Stomach smooth muscle (tissue), 2 donors: ENCODE data around the gene HAAO.

Source experiments
- H3K27ac ChIP-seq: one replicate; pipeline ENCODE4 v1.7.0; 2013; ENCODE audit warnings: mild to moderate bottlenecking, low read length, inconsistent platforms
- H3K27me3 ChIP-seq, 2 donors: one replicate each; pipeline ENCODE4 v1.7.0; 2013; ENCODE audit warnings: low read length in 2 of 2; ENCODE audit not compliant: insufficient read depth in 2 of 2, control insufficient read depth in 1 of 2
- H3K36me3 ChIP-seq, 2 donors: one replicate each; pipeline ENCODE4 v1.7.0; 2013; ENCODE audit warnings: low read length in 2 of 2; ENCODE audit not compliant: control insufficient read depth in 2 of 2, insufficient read depth in 2 of 2
- H3K4me1 ChIP-seq: one replicate; pipeline ENCODE4 v1.7.0; 2013; ENCODE audit warnings: low read length; ENCODE audit not compliant: control insufficient read depth, insufficient read depth
- H3K4me3 ChIP-seq, 2 donors: one replicate each; pipeline ENCODE4 v1.7.0; 2013; ENCODE audit warnings: low read length in 2 of 2
- H3K9ac ChIP-seq, 2 donors: one replicate each; pipeline ENCODE4 v1.7.0; 2013; ENCODE audit warnings: low read length in 2 of 2, mild to moderate bottlenecking in 1 of 2
- H3K9me3 ChIP-seq, 2 donors: one replicate each; pipeline ENCODE4 v1.7.0; 2013; ENCODE audit warnings: low read length in 2 of 2; ENCODE audit not compliant: control insufficient read depth in 2 of 2
- donor health status: healthy.
- donor health status: Pancreatic carcinoma.

The HAAO gene

DNA sequence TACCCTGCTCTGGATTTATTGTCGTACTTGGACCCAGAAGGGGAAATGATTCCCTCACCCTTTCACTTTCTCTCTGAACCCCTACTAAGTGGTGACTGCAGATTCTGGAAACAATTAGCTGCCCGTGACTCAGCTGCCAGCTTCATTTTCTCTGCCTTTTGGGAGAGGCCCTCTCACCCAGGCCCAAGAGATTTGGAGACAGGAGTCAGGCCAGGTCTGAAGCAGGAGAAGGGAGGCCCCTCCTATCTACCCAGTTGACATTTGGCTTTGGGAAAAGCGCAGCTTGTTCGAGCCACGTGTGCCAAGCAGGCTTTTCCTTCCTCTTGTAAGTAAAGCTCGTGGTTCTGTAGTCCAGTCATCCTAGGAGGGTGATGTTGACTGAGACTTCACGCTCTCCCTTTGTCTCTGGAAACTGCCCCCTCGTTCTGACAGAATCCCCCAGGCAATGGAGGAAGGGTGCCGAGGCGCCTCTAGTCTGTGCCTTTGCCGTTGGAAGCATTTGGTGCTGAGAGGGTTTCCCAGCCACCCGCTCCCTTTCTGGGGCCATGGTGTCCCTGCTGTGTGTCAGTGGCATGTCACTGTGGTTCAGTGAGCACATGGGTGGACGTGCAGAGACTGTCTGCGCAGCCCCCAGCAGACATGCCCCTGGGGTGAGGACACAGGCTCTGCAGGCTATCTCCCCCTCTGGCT lies 37.0 kb downstream of the HAAO start:
- no peaks in the 10 kb centered on the region for H3K9me3 ChIP-seq
- H3K27me3 ChIP-seq, result no peaks in the 10 kb centered on the region
- H3K4me1 ChIP-seq, result peaks cover 8% of the 10 kb centered on the region
- H3K27ac ChIP-seq, result no peak overlapping the region
- no peak overlapping the region for H3K4me3 ChIP-seq
- H3K36me3 ChIP-seq, result peaks cover 6 to 14% of the 10 kb centered on the region in 2 donors
- no peak overlapping the region for H3K9ac ChIP-seq

DNA sequence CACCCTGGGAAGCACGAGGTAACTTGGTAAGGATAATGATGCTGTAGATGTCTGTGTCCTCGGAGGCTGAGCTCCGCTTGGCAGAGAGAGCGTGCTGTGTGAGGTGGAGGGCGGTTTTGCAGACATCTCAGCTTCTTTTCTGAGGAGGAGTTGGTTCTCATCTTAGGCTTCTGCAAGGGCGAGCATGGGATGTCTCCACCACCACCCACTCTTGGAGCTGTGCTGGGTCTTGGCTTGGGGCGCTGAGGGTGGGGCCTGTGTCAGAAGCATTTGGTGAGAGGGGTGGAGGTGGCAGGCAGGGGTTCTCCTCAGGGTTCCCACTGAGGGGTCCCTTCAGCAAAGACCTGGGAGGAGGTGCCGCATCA lies 37.6 kb downstream of the HAAO start:
- Histone ChIP-seq H3K36me3 (peaks cover 6 to 12% of the 10 kb centered on the region in 2 donors), H3K27ac (no peak overlapping the region), H3K9ac (no peak overlapping the region), H3K4me1 (peaks cover 8% of the 10 kb centered on the region), H3K9me3 (no peaks in the 10 kb centered on the region), H3K4me3 (no peak overlapping the region), H3K27me3 (no peaks in the 10 kb centered on the region)

DNA sequence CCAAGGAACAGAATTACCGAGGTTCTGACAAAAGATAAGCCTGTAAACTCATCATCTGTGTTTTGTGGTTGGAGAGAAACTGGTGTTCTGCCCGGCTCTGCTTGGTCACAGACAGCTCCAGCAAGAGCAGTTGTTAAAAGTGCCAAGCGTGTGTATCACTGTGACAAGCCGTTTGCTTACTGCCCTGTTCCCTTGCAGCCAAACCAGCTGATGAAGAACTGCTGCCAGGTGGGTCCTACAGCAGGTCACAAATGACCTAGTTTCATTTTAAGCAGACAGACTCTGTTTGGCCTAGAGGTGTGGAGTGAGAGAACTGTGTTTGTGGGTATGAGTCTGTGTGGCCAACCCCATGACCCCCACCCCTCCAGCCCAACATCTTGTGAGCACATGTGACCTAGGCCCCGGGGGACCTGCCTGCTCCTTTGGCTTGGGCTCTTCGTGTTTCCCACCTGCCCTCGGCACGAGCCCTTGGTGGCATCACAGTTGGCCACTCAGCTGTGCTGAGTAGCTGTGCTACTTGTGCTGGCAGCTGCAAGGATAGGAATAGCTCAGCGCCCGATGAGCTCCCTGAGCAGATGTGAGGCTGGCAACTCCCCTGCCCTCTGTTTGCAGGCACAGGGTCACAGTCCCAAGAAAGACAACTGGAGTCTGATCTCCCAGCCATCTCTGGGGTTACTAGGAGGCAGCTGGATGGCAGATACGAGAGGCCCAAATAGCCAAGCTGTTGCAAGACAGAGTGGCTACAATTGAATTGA lies 38.2 kb downstream of the HAAO start:
- Histone ChIP-seq H3K4me1 (peaks cover 8% of the 10 kb centered on the region), H3K27me3 (no peaks in the 10 kb centered on the region), H3K9ac (no peak overlapping the region), H3K4me3 (no peak overlapping the region), H3K36me3 (peaks cover 6 to 11% of the 10 kb centered on the region in 2 donors), H3K27ac (no peak overlapping the region), H3K9me3 (no peaks in the 10 kb centered on the region)

DNA sequence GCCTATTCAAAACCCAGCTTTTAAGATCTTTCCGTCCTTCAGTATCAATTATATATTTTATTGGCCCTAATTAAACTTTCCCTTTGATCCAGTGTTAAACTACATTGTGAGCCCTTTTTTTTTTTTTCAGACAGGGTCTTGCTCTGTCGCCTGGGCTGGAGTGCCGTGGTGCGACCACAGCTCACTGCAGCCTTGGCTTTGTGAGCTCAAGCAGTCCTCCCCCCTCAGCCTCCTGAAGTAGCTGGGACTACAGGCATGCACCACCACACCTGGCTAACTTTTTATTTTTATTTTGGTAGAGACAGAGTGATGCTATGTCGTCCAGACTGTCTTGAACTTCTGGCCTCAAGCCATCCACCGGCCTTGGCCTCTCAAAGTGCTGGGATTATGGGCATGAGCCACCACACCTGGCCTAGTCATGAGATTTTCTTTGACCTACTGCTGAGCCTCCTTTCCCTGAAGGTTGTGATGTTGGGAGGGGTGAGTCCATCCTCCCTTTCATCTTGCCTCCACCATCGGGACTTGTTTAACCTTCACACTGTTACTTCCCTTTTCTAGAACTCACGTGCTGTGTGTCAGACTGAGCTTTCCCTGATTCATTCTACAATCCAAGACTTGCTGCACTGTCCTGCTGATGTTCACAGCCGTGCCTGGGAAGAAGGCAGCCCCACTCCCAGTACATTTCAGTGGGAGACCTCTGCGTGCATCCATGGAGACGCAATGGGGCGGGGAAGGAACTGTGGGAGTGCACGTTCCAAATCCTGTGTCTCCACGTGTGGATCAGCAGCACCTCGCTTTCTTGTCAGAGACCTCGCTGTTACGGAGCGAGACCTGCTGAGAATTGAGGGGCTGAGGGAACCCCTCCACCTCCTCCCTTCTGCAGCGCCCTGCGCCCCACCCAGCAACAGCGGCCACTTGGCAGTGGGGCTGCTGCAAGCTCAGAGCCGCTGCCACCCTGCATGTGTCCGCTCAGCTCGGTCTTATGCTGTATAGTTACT lies 39.3 kb downstream of the HAAO start:
- H3K36me3 ChIP-seq, result peaks cover 6 to 11% of the 10 kb centered on the region in 2 donors
- H3K9me3 ChIP-seq, result no peaks in the 10 kb centered on the region
- no peaks in the 10 kb centered on the region for H3K27me3 ChIP-seq
- no peak overlapping the region for H3K9ac ChIP-seq
- no peak overlapping the region for H3K4me3 ChIP-seq
- peaks cover 8% of the 10 kb centered on the region for H3K4me1 ChIP-seq
- H3K27ac ChIP-seq, result no peak overlapping the region

DNA sequence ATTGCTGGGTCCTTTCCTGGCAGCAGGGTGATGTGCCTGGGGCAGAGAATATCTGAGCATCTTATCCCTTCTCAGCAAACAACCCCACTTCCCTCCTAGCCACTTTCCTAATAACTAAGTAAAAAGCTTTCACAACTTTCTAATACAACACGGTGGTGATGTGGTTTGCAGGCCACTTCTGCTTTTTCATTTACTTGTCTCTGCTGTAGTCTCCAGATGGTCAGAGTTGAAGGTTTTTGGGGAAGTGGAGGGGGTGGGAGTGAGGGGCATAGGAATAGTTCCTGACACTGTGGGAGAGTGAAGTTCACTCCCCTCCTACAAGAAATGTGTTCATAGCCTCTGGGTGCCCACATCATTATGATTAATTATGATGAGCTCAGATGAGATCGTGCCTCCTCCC lies 40.1 kb downstream of the HAAO start:
- no peaks in the 10 kb centered on the region for H3K27me3 ChIP-seq
- peaks cover 7 to 11% of the 10 kb centered on the region in 2 donors for H3K36me3 ChIP-seq
- peaks cover 8% of the 10 kb centered on the region for H3K4me1 ChIP-seq
- no peaks in the 10 kb centered on the region for H3K9me3 ChIP-seq
- no peak overlapping the region for H3K27ac ChIP-seq
- H3K9ac ChIP-seq, result no peak overlapping the region
- no peak overlapping the region for H3K4me3 ChIP-seq

DNA sequence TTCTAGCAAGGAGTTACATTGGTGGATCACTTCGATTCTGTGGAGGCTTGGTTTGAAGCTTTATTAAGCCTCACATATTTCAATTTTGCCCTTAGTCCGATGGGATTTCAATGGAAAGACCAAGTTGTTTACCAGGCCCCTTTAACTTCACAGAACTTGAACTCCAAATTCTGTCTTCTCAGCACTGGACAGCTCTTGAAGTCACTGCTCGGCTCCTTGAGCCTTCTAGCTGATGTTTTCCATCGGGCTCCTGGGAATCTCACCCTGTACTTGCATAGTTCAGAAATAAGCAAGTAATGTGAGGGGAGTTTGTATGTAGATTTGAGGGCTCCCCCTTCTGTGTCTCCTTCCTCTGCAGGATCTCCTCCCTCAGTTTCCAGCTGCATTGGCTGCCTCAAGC lies 43.5 kb downstream of the HAAO start:
- no peak overlapping the region for H3K4me3 ChIP-seq
- no peaks in the 10 kb centered on the region for H3K9me3 ChIP-seq
- peaks cover 9% of the 10 kb centered on the region in 2 donors for H3K36me3 ChIP-seq
- no peak overlapping the region for H3K27ac ChIP-seq
- H3K9ac ChIP-seq, result no peak overlapping the region
- no peaks in the 10 kb centered on the region for H3K27me3 ChIP-seq
- H3K4me1 ChIP-seq, result no peaks in the 10 kb centered on the region

DNA sequence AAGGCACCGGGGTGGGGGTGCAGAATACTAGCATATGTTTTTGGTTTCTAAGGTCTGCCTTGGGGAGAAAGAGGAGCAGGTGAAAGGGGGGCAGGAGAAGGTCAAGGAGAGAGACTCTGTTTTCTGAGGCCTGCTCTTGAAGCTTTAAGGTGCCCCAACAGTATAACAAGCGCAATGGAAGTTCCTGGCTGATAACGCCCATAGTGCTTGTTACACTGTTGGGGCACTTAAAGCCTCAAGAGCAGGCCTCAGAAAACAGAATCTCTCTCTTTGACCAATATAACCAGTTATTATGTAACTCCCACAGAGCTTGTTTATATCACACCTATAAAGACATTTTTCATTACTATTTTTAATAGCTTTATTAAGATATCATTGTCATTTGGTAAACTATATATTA lies 45.0 kb downstream of the HAAO start:
- Histone ChIP-seq H3K4me3 (no peak overlapping the region), H3K27me3 (no peaks in the 10 kb centered on the region), H3K36me3 (peaks cover 2 to 3% of the 10 kb centered on the region in 2 donors), H3K27ac (no peak overlapping the region), H3K9me3 (no peaks in the 10 kb centered on the region), H3K9ac (no peak overlapping the region), H3K4me1 (no peaks in the 10 kb centered on the region)

DNA sequence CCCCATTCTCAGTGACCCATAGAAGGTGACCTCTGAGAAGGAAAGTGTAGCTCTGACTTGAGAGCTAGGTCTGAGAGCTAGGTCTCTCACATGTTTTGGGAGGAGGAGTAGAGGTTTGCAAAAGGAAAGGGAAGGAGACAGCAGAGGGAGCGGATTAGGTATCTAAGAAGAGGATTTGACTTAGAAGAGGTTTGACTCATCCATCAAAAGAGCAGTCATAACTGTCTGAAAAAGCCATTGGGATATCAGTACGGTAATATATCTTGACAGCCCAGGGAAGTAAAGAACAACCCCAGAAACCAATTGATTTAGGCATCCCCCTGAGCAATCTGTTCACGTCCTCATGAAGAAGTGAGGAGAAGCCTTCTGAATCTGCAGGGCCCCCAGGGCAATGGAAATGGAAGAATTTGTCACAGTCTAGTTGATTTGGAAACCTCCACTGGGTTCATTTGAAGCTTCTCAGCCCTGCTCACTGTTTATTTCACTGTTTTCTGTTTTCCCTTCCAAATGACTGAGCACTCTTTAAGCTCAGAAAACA lies 47.8 kb downstream of the HAAO start:
- H3K27ac ChIP-seq, result no peak overlapping the region
- H3K36me3 ChIP-seq, result peaks cover 3 to 4% of the 10 kb centered on the region in 2 donors
- H3K4me3 ChIP-seq, result no peak overlapping the region
- no peaks in the 10 kb centered on the region for H3K9me3 ChIP-seq
- no peak overlapping the region for H3K9ac ChIP-seq
- no peaks in the 10 kb centered on the region for H3K27me3 ChIP-seq
- no peaks in the 10 kb centered on the region for H3K4me1 ChIP-seq

DNA sequence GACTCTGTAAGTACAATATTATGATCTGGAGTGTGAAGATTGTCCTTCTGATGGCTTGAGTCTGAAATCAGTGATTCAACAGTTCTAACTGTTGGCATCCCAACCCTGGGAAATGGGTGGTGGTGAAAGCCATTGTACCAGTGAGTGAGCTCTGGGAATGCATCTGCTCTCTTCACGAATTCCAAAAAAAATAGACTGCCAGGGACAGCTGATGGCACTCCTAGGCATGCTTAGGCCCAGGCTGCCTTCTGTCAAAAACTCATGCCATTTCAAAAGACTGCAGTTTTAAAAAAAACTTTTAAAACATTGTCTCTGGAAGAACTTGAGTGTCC lies 48.8 kb downstream of the HAAO start:
- Histone ChIP-seq H3K4me3 (no peak overlapping the region), H3K9ac (no peak overlapping the region), H3K36me3 (peaks cover 3 to 4% of the 10 kb centered on the region in 2 donors), H3K4me1 (no peaks in the 10 kb centered on the region), H3K27me3 (no peaks in the 10 kb centered on the region), H3K27ac (no peak overlapping the region), H3K9me3 (no peaks in the 10 kb centered on the region)

DNA sequence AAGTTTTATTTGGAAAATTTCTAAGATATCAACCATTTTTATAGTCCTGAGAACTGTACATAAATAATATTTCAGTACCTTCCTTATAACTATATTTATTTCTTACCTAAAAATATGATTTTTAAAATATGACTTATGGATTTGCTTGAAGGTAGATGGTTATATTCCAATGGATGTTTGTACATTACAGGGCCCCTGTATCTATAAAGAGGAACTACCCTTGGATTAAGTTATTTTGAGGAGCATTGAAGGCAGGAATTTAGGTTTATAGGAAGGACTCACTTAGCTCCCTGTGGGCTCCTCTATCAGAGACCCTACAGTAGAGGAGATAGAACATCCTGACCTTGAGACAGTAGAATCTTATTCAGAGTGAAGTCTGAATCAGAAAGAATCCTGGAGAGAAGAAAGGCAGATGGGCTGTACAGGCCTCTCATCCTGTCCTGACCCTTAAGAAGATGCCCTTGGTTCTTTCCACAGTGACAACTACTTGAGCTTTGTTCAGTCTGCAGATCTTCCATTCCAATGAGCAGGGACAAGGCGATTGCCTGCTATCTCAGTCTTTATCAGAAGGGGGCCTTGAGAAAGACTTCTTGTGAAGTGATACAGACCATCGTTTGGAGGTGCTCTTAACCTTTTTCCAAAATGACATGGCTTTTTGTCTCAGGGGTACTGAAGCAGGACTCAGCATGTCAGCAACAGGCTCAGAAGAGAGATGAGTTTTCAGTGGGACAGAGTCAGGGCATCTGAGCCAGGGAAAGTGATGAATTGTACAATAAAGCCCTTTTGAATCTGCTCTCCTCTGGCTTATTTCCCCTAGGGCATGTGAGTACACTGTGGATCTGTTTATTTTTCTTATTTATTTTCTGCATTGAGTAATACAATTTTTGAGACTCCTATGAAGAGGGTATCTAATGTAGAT lies 49.4 kb downstream of the HAAO start:
- H3K9ac ChIP-seq, result no peak overlapping the region
- H3K4me3 ChIP-seq, result no peak overlapping the region
- H3K4me1 ChIP-seq, result no peaks in the 10 kb centered on the region
- peaks cover 3 to 4% of the 10 kb centered on the region in 2 donors for H3K36me3 ChIP-seq
- no peaks in the 10 kb centered on the region for H3K9me3 ChIP-seq
- H3K27me3 ChIP-seq, result no peaks in the 10 kb centered on the region
- no peak overlapping the region for H3K27ac ChIP-seq
